Measurements from ENCODE around the gene NOX4.
"Not testable (repeated sequence)": the region's sequence is repeated elsewhere in the genome, so short reads cannot be mapped to it uniquely, and the experiment has no call there.

The NOX4 gene

DNA sequence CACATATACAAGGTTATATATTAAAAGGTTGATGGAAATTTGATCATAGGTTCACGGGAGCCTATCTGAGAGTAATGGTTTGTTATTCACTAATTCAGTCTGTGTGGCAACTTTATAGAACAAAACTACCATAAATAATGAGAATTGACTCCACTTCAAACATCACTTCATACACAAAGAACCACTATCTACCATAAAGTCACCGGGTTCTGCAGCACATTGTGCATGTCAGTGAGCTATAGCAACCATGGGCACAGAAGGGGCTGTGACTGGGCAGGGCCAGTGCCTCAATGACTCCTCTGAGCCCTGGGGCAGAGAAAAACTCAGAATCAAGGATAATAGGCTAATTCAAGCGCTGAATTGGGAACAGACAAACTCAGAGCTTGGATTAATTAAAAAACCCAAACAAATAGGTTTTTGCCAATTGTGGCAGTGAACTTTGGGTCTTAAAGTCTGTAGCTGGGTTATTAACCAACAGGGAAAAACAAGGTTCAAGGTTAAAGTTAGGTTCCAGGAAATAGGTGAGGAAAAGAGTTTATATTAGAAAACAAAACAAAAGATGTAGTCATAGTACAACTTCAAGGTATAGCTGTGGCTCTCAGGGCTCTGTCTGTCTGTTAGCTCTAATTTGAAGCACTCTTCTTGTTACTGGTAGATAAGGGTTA is 181.7 kb downstream of the NOX4 start:
- not testable (repeated sequence) for H3K27me3 ChIP-seq (ENCODE audit: insufficient read depth, low read length); H3K9me2 ChIP-seq (ENCODE audit: low read depth, low read length); H2AFZ ChIP-seq (ENCODE audit: low read length); H4K20me1 ChIP-seq (ENCODE audit: insufficient read depth, low read length); H3K79me2 ChIP-seq (ENCODE audit: insufficient read depth, low read length); H3K36me3 ChIP-seq (ENCODE audit: insufficient read depth, low read length); H3K4me2 ChIP-seq (ENCODE audit: low read length); H3K4me1 ChIP-seq (ENCODE audit: insufficient read depth, low read length, severe bottlenecking); H3K4me3 ChIP-seq (ENCODE audit: low read depth, low read length, poor library complexity, severe bottlenecking); H3K27ac ChIP-seq (ENCODE audit: low read depth, low read length, poor library complexity, severe bottlenecking); H3F3A ChIP-seq (ENCODE audit: insufficient read depth, low read length); H3K9ac ChIP-seq (ENCODE audit: low read length); H3K9me3 ChIP-seq (ENCODE audit: low read length)

DNA sequence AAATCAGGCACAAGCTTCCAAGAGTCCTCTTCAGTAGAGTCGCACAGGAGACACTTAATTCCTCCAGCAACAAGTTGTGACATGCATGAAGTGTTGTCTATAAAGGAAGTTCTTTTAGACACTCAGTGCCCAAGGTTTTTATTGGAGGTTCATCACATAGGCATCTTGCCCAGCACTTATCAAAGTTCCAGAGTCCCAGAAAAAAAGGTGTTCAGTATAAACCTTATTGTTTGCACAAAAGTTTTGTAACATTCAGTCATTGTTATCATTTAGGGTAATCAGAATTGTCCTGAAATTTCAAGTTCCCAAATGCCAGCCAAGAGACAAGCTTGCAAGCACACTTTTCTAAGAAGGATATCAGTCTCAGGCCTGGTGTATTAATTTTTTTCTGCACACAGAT is 182.9 kb downstream of the NOX4 start:
- H3K9ac ChIP-seq (ENCODE audit: low read length); H3K9me2 ChIP-seq (ENCODE audit: low read depth, low read length); H3F3A ChIP-seq (ENCODE audit: insufficient read depth, low read length); H3K4me3 ChIP-seq (ENCODE audit: low read depth, low read length, poor library complexity, severe bottlenecking); H3K4me1 ChIP-seq (ENCODE audit: insufficient read depth, low read length, severe bottlenecking); H3K4me2 ChIP-seq (ENCODE audit: low read length); H2AFZ ChIP-seq (ENCODE audit: low read length); H3K79me2 ChIP-seq (ENCODE audit: insufficient read depth, low read length); H3K9me3 ChIP-seq (ENCODE audit: low read length); H4K20me1 ChIP-seq (ENCODE audit: insufficient read depth, low read length); H3K27ac ChIP-seq (ENCODE audit: low read depth, low read length, poor library complexity, severe bottlenecking); H3K27me3 ChIP-seq (ENCODE audit: insufficient read depth, low read length); H3K36me3 ChIP-seq (ENCODE audit: insufficient read depth, low read length): not testable (repeated sequence)

DNA sequence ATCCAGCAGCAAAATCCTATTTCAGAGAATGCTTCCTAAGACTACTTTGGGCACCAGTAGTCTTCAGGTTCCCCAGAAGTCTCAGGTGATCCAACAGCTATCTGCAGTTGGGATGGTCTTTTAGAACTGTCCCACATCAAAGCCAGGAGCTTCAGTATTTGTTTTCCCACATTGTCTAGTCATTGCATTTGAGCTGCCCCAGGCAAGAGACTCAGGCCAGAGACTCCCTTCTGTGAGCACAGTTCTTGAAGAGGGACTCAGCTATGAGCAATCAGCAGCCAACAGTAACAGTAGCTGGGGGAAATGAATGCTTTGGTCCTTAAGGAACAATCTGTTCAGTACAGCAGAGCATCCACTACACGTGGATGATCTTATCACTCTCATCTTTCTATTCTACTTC is 188.1 kb downstream of the NOX4 start:
- H3F3A ChIP-seq (ENCODE audit: insufficient read depth, low read length); H4K20me1 ChIP-seq (ENCODE audit: insufficient read depth, low read length); H3K27me3 ChIP-seq (ENCODE audit: insufficient read depth, low read length); H3K9ac ChIP-seq (ENCODE audit: low read length); H2AFZ ChIP-seq (ENCODE audit: low read length); H3K9me3 ChIP-seq (ENCODE audit: low read length); H3K79me2 ChIP-seq (ENCODE audit: insufficient read depth, low read length); H3K4me3 ChIP-seq (ENCODE audit: low read depth, low read length, poor library complexity, severe bottlenecking); H3K4me2 ChIP-seq (ENCODE audit: low read length); H3K36me3 ChIP-seq (ENCODE audit: insufficient read depth, low read length); H3K9me2 ChIP-seq (ENCODE audit: low read depth, low read length); H3K27ac ChIP-seq (ENCODE audit: low read depth, low read length, poor library complexity, severe bottlenecking); H3K4me1 ChIP-seq (ENCODE audit: insufficient read depth, low read length, severe bottlenecking): not testable (repeated sequence)

DNA sequence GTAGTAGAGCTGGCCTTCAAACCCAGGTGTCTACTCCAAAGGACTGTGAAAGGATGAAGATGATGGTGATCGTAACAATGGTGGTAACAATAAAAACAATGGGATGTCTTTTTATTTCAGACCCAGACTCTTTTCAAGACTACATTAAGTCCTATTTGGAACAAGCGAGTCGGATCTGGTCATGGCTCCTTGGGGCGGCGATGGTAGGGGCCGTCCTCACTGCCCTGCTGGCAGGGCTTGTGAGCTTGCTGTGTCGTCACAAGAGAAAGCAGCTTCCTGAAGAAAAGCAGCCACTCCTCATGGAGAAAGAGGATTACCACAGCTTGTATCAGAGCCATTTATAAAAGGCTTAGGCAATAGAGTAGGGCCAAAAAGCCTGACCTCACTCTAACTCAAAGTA is 196.2 kb downstream of the NOX4 start:
- H3K4me3 ChIP-seq (ENCODE audit: low read depth, low read length, poor library complexity, severe bottlenecking); H2AFZ ChIP-seq (ENCODE audit: low read length): not testable (repeated sequence)

DNA sequence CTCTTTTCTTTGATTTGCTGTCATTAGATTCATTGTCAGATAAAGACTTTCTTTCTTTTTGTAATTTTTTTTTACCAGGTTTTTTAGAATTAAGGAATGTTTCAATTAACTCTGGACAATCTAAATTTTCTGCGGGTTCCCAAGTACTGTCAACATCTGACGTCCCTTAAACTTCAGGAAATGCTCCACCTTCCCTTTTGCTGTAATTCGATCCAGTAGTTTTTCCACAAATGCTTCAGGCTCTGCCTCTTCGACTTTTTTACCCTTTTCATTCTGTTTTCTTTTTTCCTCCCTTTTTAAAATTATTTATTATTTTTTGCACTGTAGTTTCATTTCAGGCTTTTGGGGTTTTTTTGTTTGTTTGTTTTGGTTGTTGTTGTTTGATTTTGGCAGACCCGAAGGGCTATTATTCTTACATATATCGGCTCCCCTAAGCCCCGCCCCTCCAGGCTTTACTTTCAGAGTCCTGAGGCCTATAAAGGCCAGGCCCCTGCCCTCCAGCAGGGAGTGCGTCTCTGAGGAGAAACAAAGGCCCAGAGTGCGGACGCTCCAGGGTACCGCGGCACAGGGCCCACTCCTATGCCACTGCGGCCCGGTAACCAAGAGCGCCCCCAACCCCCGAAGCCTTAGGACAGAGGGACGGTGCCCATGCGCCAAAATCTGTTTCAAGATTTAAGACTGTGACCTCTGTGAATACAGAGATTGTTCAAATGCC is 197.1 kb downstream of the NOX4 start:
- Histone ChIP-seq H3F3A (ENCODE audit: insufficient read depth, low read length) (no peaks in the 10 kb centered on the region), H3K27me3 (ENCODE audit: insufficient read depth, low read length) (no peaks in the 10 kb centered on the region), H3K4me2 (ENCODE audit: low read length) (no peak overlapping the region), H3K9me2 (ENCODE audit: low read depth, low read length) (no peaks in the 10 kb centered on the region), H3K9me3 (ENCODE audit: low read length) (no peaks in the 10 kb centered on the region), H3K4me1 (ENCODE audit: insufficient read depth, low read length, severe bottlenecking) (no peaks in the 10 kb centered on the region), H4K20me1 (ENCODE audit: insufficient read depth, low read length) (no peaks in the 10 kb centered on the region), H3K27ac (ENCODE audit: low read depth, low read length, poor library complexity, severe bottlenecking) (no peak overlapping the region), H3K9ac (ENCODE audit: low read length) (no peak overlapping the region), H2AFZ (ENCODE audit: low read length) (no peak overlapping the region), H3K36me3 (ENCODE audit: insufficient read depth, low read length) (no peaks in the 10 kb centered on the region), H3K79me2 (ENCODE audit: insufficient read depth, low read length) (no peaks in the 10 kb centered on the region), H3K4me3 (ENCODE audit: low read depth, low read length, poor library complexity, severe bottlenecking) (no peak overlapping the region)
- no peak for TF ChIP-seq EZH2 (IDR thresholded peaks at IDR 0.05; ENCODE audit: borderline replicate concordance, low read length)
- TF ChIP-seq, protein P1, sequence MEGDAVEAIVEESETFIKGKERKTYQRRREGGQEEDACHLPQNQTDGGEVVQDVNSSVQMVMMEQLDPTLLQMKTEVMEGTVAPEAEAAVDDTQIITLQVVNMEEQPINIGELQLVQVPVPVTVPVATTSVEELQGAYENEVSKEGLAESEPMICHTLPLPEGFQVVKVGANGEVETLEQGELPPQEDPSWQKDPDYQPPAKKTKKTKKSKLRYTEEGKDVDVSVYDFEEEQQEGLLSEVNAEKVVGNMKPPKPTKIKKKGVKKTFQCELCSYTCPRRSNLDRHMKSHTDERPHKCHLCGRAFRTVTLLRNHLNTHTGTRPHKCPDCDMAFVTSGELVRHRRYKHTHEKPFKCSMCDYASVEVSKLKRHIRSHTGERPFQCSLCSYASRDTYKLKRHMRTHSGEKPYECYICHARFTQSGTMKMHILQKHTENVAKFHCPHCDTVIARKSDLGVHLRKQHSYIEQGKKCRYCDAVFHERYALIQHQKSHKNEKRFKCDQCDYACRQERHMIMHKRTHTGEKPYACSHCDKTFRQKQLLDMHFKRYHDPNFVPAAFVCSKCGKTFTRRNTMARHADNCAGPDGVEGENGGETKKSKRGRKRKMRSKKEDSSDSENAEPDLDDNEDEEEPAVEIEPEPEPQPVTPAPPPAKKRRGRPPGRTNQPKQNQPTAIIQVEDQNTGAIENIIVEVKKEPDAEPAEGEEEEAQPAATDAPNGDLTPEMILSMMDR (IDR thresholded peaks at IDR 0.05; ENCODE audit: low read length), result no peak

More for the DNA sequence above, 196.2 kb downstream of the NOX4 start:
- not testable (repeated sequence) for H3K27me3 ChIP-seq (ENCODE audit: insufficient read depth, low read length); H3K36me3 ChIP-seq (ENCODE audit: insufficient read depth, low read length); H3K9ac ChIP-seq (ENCODE audit: low read length); H3K4me2 ChIP-seq (ENCODE audit: low read length); H3K9me3 ChIP-seq (ENCODE audit: low read length); H3K27ac ChIP-seq (ENCODE audit: low read depth, low read length, poor library complexity, severe bottlenecking); H4K20me1 ChIP-seq (ENCODE audit: insufficient read depth, low read length); H3F3A ChIP-seq (ENCODE audit: insufficient read depth, low read length); H3K4me1 ChIP-seq (ENCODE audit: insufficient read depth, low read length, severe bottlenecking); H3K79me2 ChIP-seq (ENCODE audit: insufficient read depth, low read length); H3K9me2 ChIP-seq (ENCODE audit: low read depth, low read length)

DNA sequence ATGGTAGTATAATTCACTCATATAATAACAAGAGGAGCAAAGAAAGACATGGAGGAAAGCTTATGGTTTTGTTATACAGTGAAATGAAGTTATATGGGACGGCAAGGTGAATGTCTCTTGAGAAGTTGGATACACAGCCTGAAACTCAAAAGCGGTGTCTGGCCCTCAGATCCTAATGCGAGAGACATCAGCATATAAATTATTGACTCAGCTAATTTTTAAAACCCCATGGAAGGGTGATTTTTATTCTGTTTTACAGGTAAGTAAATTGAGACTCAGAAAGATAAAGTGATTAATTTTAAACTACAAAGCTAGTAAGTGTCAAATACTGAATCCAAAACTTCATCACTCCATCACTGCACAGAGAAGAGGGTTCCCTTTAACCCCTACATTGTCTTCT is 203.2 kb downstream of the NOX4 start:
- H2AFZ ChIP-seq (ENCODE audit: low read length); H3K9me3 ChIP-seq (ENCODE audit: low read length); H4K20me1 ChIP-seq (ENCODE audit: insufficient read depth, low read length); H3K4me3 ChIP-seq (ENCODE audit: low read depth, low read length, poor library complexity, severe bottlenecking); H3K4me1 ChIP-seq (ENCODE audit: insufficient read depth, low read length, severe bottlenecking); H3K27me3 ChIP-seq (ENCODE audit: insufficient read depth, low read length); H3K9me2 ChIP-seq (ENCODE audit: low read depth, low read length); H3K27ac ChIP-seq (ENCODE audit: low read depth, low read length, poor library complexity, severe bottlenecking); H3K9ac ChIP-seq (ENCODE audit: low read length); H3K36me3 ChIP-seq (ENCODE audit: insufficient read depth, low read length); H3K79me2 ChIP-seq (ENCODE audit: insufficient read depth, low read length); H3K4me2 ChIP-seq (ENCODE audit: low read length); H3F3A ChIP-seq (ENCODE audit: insufficient read depth, low read length): not testable (repeated sequence)

DNA sequence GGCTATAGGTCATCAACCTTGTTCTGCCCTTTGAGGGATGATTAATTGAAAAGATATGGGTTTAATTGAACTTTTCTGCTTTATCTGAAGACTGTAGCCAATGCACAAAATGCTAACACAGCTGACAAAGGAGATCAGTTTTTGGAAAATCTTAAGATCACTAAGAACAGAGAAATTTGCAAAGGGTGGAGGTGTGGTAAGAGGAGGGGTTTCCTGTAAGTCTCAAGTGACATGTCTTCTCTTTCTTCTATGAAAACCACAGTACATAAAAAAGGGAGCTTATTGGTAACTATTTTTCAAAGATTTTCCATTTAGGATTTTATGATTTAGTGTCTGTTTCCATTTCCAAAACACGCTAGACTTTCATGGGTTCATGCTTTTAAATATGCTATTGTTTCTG is 204.6 kb downstream of the NOX4 start:
- H3K9me3 ChIP-seq (ENCODE audit: low read length); H3K4me2 ChIP-seq (ENCODE audit: low read length); H3K27me3 ChIP-seq (ENCODE audit: insufficient read depth, low read length); H3F3A ChIP-seq (ENCODE audit: insufficient read depth, low read length); H3K27ac ChIP-seq (ENCODE audit: low read depth, low read length, poor library complexity, severe bottlenecking); H3K36me3 ChIP-seq (ENCODE audit: insufficient read depth, low read length); H2AFZ ChIP-seq (ENCODE audit: low read length); H3K9me2 ChIP-seq (ENCODE audit: low read depth, low read length); H3K79me2 ChIP-seq (ENCODE audit: insufficient read depth, low read length); H3K4me1 ChIP-seq (ENCODE audit: insufficient read depth, low read length, severe bottlenecking); H4K20me1 ChIP-seq (ENCODE audit: insufficient read depth, low read length); H3K4me3 ChIP-seq (ENCODE audit: low read depth, low read length, poor library complexity, severe bottlenecking); H3K9ac ChIP-seq (ENCODE audit: low read length): not testable (repeated sequence)

Measured in OCI-LY1 (cell line).